ENCODE results near the gene PLCD1.
"Not testable (repeated sequence)": the region's sequence is repeated elsewhere in the genome, so short reads cannot be mapped to it uniquely, and the experiment has no call there.

PLCD1 gene

DNA sequence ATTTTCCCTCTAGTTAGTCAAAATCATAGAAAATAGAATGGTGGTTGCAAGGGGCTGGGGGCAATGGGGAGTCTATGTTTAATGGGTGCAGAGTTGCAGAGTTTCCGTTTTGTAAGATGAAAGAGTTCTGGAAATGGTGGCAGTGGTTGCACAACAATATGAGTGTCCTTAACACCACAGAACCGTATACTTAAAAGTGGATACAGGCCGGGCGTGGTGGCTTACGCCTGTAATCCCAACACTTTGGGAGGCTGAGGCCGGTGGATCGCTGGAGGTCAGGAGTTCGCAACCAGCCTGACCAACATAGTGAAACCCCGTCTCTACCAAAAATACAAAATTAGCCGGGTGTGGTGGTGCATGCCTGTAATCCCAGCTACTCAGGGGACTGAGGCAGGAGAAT lies 41.1 kb downstream of the PLCD1 start:
- FAIRE-seq; DNase-seq (ENCODE audit: low spot score): not testable (repeated sequence)

DNA sequence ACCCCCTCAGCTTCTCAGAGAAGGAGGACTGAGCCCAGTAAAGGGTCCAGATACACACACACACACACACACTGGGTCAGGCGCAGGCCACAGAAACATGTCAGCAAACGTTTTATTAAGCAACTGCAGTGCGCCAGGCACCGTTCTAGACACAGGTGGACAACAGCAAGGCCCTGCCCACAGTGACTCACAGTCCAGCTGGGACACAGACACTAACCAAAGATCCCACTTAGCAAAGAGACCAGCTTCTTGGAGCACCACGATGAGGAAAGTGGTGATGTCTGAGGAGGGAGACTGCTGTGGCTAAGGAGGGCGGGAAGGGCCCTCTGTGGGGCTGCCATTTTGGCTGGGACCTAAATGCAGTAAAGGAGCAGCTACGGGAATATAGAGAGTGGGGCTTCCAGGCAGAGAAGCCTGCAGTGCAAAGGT lies 41.7 kb downstream of the PLCD1 start:
- no peak for DNase-seq (ENCODE audit: low spot score)
- FAIRE-seq = no peak

DNA sequence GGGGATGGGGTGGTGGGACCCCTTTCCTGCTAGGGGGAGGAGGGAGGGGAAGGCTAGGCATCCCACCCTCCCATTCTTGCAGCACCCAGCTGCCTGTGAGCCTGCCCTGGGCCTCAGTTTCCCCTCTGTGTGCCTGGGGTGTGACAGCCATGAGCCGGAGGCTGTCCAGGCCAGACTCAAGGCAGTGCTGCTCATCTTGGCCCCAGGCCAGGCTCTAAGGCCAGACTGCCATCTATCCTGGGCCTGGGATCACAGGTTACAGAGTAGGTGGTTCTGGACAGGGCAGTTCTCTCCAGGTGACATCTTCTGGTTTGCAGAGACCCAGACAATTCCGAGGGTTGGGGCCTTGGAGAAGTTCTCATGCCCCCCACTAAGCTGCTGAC lies 42.1 kb downstream of the PLCD1 start:
- no peak for FAIRE-seq
- no peak for DNase-seq (ENCODE audit: low spot score)

DNA sequence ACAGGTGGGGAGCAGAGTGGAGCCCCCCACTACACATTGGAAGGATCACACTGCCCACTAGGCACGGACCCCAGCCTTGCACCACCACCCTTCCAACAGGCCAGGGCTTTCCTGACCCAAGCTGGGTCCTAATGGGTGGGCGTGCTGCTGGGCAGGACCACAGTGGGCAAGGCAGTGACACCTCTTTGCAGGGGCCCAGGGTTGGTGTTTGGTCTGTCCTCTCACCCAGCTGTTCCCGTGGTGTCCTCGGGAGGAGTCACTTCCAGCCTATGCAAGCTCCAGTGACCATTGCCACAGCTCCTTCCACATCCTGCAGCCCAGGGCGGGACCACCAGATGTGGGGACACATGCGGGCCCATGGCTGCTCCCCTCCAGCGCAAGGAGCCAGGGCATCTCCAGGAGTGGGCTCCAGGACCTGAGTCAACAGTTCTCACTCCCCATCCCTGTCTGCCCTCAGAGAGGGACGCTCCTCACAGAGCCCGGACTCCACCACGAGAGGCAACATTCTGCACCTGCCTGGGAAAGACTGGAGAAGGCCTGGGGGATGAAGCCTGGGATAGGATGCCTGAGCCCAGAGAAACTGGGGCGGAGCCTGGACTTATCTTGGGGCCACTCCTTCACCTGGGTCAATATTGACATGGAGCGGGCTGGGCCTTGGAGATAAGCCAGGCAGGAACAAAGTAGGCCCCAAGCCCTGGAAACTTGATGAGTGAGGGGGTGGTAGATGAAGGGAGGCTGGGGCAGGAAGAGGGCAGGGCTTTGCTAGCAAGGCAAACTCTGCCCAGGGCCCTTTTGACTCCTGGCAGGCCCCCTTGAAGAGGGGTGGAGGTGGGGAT lies 42.7 kb downstream of the PLCD1 start:
- FAIRE-seq (peak; percentile 53), DNase-seq (ENCODE audit: low spot score) (no peak)

DNA sequence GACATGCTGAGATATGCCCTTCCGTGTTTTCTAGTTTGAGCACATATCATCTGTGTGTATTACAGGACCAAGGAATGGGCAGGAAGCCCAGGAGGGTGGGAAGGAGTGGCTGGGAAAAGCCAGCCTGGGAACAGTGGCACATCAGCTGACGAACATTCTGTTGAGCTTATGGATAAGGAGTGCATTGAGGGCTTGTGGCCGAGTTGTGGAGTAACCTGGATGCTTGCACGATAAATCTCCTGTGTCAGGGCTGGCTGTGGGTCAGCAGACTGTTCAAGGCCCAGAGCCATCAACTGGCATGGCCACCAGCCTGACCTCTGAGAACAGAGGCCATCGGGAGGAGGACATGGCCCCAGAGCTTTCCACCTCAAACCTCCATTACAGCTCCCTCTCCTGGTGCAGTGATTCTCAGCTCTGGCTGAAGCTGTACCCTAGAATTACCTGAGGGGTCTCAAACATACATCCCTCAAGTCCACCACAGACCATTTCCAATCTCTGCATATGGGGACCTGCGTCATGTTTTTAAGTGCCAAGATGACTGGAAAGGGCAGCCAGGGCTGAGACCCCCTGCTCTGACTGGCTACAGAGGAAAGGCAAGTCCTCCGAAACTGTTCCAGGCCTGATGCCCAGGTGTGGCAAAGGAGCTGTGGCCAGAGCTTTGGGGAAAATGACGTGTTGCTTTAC lies 43.7 kb downstream of the PLCD1 start:
- FAIRE-seq (no peak), DNase-seq (ENCODE audit: low spot score) (no peak)

DNA sequence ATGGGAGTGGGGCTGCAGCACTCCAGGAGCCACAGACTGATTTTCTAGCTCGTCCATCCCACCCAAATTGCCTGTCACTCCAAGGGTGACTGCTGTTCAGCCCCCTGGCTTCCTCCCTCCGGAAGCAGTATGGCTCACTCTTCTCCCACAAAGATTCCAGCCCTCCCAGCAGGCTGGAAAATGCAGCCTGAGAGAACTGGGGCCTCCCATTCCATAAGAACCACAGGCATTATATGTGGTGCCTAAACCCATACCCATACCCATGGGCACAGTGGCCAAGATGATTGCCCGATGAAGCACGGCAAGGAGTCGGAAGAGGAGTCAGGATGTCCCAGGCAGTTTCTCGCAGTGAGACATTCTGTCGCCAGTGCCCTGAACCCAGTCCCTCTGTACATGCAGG lies 44.8 kb downstream of the PLCD1 start:
- no peak for DNase-seq (ENCODE audit: low spot score)
- no peak for FAIRE-seq

DNA sequence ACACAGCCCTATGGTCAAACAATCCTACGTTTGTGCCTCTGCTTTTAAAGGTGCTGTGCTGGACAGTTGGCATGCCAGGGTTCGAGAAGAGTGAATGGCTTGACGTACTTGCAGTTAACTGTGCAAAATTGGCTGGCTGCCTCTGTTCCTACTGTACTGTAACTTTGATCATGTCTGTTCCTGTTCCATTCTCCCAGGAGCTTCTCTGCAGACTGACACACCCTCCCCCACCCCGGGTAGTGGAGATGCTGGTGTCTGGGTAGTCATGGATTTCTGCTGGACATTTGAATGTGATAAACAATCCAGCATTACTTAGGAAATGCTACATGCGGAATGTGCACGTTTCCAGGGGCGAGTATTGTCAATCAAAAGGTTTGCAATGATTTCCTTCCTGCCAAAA lies 45.4 kb downstream of the PLCD1 start:
- DNase-seq (ENCODE audit: low spot score) = no peak
- FAIRE-seq = no peak

DNA sequence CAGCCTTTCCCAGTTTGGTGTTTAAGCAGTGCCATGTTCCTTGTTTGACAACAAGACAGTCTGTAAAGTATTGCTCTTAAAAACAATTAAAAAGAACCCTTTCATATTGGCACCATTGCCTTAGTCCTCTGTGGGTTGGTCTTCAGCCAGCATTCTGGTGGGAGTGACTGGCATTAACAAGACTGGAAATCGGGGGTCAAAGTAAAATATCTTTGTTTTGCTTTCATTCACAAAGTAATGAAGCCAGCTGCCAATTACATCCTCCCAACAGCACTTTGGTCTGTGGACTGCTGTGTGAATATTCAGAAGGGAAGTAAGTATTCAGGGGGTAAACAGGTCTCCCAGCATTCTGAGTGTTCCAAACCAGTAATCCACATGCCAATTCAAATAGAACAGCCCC lies 47.1 kb downstream of the PLCD1 start:
- no peak for FAIRE-seq
- no peak for DNase-seq (ENCODE audit: low spot score)

DNA sequence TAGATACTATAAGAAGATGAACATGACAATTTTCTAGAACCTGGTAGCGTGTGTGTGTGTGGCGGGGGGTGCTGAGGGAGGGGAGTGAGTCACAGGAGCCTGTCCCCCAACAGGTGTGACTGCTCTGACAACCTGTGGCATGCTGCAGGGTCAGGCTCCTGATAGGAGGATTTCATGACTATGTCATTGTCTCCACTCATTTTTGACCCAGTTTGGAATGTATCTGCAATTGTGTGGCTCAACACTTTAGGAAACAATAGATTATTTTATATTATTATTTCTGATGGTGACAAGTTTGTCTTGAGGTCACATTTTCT lies 48.1 kb downstream of the PLCD1 start:
- FAIRE-seq (no peak), DNase-seq (ENCODE audit: low spot score) (no peak)

DNA sequence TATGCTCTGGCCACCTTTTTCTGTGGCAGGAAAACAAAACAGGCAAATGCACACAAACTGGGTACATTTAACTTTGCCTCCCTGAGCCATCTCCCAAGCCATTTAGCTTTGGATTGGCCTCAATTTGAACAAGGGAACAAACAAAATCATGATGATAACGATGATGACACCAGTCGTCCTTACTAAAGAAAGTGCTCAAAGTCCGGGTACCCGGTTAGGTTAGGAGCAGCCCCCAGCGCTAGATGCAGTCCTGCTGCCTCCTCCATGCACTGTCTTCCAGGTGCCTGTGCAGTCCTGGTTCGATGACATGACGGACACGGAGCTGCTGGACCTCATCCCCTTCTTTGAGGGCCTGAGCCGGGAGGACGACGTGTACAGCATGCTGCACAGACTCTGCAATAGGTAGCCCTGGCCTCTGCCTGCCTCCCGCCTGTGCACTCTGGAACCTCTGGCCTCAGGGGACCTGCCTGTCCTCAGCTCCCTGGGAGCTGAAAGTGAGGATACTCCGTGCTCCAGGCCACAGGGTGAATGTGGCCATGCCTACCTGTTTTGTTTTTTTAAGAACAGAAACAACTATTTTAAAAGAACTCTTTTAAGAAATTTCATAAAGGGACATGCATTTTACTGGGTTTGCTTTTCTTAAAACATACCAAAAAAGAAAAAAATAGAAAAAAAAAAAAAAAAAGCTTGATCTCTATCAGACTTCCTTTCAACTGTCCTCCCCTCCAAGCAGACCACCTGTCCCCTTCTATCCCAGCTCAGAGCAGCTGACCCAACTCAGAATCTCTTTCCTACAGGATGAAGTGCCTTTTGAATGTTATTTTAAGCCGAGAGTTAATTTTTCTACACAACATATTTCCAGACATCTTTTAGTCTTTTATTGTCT lies 48.7 kb downstream of the PLCD1 start:
- DNase-seq (ENCODE audit: low spot score) (no peak), FAIRE-seq (no peak)

DNA sequence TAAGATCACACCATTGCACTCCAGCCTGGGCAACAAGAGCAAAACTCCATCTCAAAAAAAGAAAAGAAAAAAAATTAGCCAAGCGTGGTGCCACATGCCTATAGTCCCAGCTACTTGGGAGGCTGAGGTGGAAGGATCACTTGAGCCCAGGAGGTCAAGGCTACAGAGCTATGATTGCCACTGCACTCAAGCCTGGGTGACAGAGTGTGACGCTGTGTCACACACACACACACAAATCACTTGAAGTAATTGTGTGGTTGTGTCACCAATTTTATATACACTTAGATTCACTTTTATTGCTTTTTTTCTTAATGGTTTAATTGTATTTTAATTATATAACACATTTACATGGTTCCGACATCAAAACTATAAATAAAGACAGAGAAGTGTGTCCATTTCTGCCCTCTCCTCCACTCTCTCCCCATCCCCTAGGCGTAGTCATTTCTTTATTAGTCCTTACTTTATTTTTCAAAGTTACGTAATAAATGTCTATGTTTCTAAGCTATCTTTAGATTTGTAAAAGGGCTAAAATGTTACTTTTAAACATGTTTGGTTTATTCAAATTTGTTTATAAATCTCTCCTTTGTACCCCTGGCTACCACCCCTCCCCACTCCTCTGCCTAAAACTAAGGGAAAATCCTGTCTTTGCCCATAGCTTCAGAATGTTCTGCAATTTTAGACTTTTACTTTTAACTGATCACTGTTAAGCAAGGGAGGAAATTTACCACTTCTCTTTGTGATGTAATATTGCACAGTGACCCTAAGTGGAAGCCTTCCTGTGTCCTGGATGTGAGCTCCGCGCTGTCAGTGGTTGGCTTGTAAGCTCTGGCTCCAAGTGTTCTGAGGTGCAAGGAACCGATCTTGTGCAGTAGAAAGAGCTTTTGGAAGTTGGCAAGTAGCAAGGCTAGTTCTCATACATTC lies 49.6 kb downstream of the PLCD1 start:
- no peak for DNase-seq (ENCODE audit: low spot score)
- no peak for FAIRE-seq

DNA sequence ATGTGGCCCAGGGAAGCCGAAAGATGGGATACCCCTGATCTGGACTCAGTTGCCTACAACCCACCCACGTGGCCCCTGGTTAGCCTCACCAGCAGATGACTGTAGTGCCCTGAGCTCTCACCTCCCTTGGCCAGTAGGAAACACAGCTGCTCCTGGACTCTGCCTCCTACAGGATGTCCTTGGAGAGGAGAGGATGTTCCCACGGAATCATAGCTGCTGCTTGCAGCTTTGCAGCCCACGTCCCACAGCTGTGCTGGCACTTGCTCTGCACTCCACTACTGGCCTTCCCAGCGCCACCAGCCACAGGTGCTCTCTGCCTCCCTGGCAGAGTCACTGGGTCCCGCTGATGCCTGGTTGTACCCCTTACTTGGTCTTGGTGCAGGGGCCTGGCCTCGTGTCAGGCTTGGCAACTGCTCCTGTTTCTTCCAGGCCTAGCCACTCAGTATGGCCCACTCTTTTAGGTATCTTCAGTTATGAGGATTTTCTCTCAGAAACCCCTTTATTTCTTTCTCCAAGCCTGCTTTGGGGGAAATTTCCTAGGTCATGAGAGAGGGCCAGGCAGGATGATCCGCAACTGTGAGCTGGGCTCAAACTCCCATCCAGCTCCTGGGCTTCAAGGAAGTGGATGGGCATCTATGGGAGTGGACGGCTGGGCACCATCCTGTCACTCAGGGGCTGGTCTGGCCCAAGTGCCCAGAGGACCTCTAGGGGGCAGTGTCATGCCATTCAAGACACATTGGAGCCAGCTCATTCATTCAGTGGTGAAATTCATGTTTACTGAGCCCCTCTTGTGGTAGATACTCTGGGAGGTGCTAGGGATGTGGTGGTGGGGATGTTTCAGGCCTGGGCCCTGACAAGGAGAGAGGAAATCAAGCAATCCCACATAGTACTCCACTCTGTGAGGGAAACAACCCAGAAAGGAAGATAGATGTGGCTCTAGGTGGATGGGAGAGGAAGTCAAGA lies 55.0 kb downstream of the PLCD1 start:
- FAIRE-seq (no peak), DNase-seq (ENCODE audit: low spot score) (peak; percentile 69)

DNA sequence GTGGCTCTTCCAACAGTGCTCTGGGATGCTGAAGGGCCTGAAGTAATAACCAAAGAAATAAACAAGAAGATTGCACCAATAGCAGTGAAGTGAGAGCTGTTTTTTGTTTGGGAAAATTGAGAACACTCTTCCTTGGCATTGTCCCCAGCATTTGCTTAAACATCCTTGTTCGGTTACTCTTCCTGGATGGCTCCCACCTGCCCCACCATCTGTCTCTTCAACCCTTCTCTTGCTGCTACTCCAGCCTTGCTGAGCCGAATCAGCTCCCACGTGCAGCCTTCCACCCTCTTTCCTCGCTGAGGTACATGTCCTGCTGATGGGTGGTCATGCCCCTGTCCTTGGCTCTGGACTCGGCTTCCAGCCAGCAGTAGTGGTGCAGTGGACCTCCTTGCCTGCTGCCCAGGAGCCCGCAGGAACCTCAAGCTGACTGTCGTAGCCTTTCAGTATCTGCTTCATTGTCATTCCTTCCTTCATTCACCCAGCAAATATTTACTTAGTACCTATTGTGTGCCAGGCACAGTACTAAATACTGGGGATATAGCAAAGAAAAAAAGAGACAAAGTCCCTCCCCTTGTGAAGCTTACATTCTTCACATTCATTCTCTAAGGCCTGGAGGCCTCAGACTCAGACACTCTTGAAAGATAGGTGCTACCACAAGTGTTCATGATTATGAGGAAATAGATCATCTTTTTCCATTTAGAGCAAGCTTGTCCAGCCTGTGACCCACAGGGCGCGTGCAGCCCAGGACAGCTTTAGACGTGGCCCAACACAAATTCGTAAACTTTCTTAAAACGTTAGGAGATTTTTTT lies 56.0 kb downstream of the PLCD1 start:
- FAIRE-seq = no peak

DNA sequence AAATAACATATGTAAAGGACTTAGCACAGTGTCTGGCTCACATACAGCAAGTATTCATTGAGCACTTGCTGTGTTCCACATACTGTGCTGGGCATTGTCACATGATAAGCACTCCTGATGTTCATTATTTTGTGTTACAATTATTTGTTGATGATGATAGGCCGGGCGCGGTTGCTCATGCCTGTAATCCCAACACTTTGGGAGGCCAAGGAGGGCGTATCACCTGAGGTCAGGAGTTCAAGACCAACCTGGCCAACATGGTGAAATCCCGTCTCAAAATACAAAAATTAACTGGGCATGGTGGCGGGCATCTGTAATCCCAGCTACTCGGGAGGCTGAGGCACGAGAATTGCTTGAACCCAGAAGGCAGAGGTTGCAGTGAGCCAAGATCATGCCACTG lies 57.4 kb downstream of the PLCD1 start:
- not testable (repeated sequence) for FAIRE-seq; DNase-seq (ENCODE audit: low spot score)

More for the DNA sequence above, 56.0 kb downstream of the PLCD1 start:
- DNase-seq (ENCODE audit: low spot score) = no peak

DNA sequence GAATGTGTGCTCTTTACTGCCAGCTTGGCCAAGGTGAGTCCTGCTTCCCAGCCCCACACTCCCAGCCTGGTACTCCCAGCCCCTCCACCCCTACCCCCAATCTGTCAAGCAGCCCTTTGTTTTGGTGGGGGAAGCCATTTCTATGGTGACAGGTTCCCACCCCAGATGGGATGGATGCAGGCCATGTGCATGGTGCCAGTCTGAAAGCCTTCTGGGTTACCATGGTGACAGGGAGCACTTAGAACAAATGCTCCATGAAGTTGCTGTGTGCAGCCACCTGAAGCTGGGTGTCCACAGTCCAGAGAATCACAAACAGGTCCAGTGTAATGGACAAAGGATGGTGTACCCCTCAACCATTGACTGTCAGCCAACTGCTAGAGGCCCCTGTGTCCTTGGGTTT lies 58.0 kb downstream of the PLCD1 start:
- no peak for FAIRE-seq
- no peak for DNase-seq (ENCODE audit: low spot score)

DNA sequence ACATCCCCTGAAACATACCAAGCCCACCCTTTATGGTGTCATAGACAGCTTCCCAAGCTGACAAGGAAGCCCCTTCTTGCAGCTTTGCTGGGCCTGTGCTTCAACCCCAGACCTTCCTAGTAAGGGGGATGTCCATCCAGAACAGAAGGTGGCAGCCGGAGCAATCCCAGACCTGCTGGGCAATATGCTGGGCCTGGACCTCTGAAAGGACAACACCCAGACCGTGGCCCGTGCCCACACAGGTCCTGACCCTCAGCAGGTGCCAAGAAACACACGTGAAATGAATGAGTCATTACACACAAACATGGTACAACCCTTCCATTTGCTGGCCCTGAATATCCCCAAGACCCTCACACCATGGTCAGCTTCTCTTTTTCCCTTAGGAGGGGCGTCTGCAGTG lies 58.6 kb downstream of the PLCD1 start:
- no peak for DNase-seq (ENCODE audit: low spot score)
- FAIRE-seq = no peak

DNA sequence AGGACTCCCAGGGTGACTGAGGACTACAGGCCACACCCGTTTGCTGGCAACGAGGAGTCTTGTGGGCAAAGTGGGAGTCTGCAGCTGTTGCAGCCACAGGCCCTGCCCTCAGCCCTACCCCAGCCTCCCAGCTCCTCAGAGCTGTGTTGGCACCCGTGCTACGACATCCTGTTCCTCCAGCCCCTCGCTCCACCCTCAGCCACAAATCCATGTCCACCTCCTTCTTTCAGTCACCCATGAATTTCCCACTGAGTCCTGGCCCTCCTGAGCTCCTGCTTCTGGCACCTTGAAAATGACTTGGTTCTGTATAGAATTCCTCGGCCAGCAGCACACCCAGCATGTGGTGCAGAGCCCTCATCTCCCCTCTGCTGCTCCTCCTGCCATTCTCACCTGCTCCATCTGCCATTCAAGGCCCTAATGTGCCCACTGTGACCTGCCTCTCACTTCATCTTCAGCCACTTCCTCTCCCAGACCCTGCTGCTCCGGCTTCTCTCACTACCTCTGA lies 59.8 kb downstream of the PLCD1 start:
- FAIRE-seq (no peak), DNase-seq (ENCODE audit: low spot score) (no peak)

DNA sequence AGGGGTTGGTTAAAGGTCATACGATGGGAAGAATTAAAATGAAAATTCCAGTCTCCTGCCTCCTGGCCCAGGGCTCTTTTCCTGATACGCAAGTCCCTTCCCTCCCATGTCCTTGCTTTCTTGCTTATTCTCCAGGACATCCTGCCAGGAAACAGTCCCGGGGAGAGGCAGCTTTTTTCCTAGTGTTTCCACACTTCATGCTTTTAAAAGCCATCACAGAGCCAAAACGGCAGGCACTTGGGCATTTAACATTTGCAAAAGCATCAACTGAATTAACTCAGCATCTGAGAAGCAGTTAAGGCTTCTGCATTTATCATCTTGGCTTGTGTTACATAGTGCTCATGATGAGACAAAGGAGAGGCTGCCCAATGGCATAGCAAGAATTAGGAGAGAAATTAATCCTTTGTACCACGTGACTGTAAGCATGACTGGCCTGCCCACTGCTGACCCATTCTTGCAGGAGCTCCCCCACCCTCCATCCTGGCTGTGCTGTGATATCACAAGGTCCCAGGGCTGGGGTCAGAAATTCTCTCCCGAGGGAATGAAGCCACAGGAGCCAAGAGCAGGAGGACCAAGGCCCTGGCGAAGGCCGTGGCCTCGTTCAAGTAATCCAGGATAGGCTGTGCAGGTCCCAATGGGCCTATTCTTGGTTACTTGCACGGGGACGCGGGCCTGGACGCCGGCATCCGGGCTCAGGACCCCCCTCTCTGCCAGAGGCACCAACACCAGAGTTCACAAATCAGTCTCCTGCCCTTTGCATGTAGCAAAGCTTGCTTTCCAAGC lies 60.4 kb downstream of the PLCD1 start:
- FAIRE-seq (no peak), DNase-seq (ENCODE audit: low spot score) (no peak)
